Fibroblast of skin of left quadriceps (primary cell): ENCODE data around the gene VPS39.

ENCODE experiments used
- DNase-seq, 2 experiments: peaks; one replicate each; pipeline ENCODE4 v3.0.0-alpha.2; 2013; ENCODE audit warnings: low read depth in 2 of 2

The VPS39 gene

DNA sequence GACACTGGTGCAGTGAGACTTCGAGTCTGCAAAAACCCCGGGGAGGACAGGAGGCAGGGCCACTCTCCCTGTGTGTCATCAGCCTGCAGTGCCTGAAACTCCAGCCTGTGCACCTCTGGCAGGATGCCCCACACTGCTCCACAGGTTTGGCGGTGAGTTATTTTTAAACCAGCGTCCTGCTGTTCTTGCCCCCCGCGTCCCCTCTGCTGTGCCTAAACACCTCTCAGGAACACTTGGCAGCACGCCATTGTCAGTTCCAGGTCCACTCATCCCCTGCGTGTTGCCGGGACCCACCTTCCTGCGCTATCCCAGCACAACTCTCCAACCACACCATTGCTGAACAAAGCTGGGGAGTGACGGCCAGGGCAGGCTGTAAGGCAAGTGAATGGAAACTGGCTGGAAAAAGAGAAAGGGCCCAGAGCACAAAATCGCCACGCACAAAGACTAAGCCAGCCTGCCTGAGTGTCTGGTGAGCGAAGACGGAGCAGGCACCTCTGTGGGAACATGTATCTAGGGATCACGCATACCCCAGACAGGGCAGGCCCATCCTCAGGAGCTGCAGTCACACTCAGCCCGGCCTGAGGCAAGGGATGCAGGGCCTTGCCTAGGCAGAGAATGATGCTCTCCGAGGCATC, 48.6 kb downstream of the VPS39 start:
- no peak for DNase-seq

DNA sequence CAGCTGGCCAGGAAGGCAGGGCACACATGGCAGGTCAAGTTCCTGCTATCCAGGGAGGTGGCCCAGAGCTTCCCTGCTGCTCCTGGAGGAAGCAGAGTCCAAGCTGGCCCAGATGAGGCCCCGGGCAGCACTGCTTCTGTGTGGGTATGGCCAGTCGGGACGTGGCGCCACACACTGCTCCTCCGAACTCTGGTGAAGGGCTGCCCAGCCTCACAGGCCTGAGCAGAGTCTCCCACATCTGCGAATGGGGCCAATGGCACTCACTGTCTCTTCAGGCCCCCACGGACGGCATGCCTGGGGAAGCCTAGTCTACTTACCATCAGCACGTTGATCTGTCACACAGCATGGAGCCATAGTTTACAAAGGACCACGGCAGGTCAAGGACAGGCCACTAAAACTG, 49.2 kb downstream of the VPS39 start:
- DNase-seq, result no peak

DNA sequence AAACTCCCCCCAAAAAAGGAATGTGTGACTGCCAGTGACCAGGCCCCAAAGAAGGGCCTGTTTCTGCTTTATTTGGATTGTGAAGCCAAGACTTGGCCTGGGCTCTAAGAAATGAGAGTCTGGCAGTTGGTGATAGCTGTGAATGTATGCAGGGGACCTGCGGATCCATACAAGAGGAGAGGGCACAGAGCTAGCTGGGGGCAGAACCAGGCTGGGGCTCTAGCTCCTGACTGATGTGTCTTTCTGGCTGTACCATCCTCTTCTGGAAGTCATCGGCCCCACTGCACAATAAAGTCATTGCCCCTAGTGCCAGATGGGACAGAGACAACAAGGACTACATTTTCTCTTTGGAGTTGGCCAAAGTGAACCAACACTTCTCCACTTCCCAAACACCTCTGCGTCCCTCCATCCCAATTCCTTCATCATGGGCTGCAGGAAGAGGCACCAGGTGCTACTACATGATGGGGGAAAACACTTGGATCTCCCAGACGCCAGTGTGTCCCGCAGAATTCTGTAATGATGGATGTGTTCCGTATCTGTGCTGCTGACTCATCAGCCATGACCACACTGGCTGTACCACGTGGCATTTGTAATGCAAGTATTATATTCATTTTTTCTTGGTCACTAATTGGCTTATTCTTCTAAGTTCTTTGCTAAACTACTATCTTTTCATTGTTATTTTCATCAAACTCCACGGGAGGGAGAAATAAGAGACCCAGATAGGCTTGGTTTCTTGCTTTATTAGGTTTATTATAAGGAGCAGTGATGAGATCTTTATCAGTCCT, 49.9 kb downstream of the VPS39 start:
- DNase-seq, result peak; percentile 8 to 34

DNA sequence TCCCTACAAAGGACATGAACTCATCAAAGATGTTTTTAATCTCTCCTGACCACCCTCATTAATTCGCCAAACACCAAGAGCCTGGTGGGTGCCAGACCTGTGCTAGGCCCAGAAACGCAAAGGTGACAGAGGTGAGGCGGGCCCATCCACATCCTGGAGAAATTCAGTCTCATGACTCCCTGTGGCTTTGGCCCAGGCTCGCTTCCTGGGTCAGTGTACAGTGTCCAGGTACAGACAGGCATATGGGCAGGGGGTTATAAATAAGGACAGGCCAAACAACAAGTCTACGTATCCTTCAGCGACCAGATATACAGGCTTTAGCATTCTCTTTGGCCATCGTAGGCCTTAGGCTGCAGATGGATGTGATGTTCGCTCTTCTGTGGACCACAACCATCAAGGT, 50.7 kb downstream of the VPS39 start:
- DNase-seq, result no peak

DNA sequence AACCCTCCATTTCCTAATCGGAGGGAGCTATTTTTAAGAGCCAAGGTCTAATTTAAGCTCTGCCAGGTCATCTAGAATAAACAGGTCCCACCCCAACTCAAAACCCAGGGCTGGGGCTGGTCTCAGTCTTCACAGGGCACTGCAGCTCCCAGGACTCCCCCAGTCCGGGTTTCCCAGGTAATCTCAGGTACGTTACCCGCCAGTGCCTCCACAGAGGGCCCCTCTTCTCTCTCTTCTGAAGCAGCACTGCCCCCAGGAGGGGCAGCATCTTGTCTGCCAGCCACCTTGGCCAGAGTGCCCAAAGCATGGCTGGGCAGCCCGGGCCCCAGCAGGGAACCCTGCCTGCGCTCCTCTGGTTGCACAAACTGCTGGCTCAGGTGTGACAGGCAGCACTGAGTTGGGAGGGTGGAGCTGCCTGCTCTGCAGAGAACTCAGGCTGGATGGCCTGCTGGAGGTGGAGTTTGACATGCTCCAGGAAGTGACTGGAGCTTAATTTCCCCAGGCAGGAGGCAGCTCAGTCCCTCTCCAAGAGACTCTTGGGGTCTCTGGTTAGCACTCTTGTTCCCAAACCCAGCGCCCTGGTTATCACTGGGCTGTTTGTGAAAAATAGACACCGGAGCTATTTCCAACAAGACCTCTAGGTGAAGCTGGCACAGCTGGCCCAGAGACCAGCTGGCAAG, 51.7 kb downstream of the VPS39 start, which contains the start of gene PLA2G4F:
TSS of gene PLA2G4F (minus strand) at position 394 of the 680 bp plus-strand sequence. CDS start at position 307, 87 bp downstream.
- no peak for DNase-seq

DNA sequence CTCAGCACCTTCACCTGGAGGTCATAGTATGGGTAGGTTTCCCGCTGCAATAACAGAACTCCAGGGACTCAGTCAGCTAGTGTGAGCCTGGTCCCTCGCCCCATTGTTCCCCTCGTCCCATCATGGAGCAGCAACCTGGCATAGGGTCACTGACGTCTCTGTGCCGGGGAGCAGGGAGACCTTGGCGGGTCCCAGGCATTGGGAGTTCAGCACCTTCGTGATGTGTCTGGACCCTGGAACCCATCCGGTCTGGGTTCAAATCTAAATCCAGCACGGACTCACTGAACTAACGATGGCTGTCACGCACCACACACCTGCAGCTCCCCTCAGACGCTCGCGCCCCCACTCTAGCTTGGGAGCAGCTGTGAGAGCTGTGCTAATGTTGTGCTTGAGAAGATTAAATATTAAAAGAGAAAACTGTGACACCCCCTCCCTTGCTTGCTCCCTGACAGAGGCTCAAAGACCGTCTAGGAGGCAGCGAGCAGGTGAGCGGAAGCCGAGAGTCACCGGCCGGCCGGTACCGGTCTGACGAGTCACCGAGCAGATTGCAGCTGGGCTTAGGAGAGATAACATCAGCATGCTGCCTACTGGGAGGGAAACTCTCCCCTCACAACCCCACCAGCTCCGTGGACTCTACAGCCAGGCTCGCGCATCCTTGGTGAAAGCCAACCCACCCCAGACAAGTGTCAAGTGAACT, 52.4 kb downstream of the VPS39 start:
- no peak for DNase-seq

DNA sequence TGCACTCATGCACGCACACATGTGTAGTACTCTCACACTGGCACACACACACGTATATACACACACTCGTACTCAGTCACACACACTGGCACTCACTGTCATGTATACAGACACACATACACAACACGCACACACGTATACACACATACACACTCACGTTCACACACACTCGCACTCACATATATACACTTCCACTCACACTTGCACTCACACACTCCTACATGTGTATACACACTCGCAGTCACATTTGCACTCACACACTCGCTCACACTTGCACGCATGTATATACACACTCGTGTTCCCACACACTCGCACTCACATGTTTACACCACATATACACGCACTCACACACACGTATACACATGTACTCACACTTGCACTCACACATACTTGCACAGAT, 53.1 kb downstream of the VPS39 start:
- DNase-seq, result no peak

DNA sequence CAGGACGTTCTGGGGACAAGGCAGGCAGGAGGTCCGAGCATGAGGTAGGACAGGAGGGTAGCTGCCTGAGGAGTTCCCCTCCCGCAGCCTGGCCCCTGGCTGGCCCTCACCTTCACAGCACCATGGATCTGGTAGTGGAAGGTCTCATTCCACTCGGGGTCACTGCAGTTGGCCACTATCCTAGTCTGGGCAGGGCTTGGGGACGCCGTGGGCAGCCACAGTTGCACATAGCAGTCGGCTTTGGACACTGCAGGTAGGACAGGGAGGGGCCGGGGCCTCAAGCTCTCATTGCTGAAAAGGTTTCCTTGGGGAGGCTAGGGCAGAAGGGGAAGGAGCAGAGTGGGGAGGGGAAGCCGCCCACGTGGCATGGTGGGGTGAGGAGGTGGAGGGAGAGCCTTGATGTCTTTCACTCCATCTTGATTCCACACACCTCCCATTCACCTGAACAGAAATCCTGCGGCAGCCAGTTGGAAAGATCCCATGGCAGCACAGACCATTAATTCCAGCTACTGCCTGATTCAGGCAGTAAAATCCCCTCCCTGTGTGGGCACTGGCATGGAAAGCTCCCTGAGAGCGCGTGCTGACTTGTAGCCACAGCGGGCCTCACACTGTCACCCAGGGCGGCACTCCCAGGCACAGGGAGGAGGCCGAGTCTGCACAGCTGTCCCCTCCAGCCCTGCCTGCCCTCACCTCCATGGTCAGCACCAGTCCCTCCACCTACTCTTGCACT, 53.7 kb downstream of the VPS39 start:
- DNase-seq, result no peak

DNA sequence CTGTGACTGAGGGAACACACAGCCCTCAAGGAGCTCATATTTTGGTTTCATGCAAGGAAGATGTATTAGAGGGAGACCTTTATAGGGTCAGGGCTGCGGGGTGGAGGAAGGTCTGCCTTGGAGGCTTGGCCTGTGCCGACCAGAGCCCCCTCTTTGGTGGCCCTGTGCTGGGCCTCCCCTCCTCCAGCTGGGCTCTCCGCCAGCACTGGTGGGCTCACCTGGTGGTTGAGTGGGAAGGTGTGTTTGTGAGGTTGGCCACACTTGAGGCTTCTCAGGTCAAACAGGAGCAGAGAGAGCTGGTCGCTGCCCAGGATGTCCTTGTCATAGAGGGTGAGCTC, 54.3 kb downstream of the VPS39 start:
- DNase-seq, result no peak

DNA sequence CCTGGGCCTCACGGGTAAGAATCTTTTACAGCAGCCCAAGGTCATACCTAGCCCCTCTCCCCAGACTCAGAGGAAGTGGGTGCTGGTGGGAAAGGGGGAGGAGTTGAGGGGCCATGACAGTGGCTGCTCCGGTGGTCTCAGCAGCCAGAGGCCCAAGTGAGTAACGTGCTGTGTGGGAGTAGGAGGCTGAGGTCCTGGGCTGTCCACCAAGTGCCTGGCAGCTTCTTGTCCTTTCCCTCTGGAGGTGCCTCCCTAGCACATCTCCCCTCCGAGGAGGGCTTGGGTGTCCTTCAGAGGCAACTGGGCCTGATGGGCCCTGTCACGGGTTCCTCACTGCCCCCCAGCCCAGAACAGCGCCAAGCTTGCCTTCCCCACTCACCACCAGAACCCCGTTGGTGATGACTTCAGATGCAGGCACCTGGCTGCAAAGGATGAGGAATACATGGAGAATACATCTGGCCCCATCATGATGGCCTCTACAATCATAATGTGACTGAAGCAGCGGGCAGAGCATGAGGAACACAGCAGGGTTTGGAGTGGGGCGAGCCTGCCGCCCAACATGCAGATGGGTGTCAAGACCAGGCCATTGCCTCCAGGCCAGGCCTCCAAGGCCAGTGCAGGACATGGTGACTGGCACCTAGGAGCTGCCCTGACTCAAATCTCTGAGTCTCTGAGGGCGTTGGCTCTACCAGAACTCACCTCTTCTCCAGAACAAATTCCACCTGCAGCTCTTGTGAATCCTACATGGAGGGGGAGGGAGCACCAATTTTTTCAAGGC, 55.0 kb downstream of the VPS39 start:
- DNase-seq, result no peak

DNA sequence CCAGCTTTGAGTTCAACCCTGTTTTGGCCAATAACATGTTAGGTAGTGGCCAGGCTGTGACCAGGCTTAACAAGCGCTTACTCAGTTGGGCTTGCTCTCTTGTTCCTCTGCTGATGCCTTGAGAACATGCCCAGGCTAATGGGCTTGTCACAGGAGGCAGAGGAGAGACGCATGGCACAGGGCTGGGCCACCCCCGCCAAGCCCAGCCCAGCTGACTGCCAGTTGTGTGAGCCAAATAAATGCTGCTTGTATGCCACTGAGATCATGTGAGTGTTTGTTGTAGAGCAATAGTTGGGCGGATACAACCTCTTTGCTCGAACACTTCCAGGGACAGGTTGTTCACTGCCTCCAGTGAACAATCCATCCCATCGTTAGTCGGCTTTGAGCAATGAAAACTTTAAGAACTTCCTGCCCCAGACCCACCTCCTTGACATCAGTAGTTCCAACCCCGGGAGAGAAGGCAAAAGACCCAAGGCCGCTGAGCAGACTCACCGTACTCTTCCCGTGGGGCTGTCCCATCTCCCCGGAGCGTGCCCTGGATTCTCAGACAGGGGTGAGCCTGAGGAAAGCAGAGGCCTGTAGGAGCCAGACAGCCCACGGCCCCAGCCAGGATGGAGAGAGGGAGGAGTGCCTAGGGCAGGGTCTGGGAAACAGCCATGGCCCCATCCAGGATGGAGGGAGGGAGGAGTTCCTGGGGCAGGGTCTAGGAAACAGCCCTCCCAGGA, 55.7 kb downstream of the VPS39 start:
- no peak for DNase-seq

DNA sequence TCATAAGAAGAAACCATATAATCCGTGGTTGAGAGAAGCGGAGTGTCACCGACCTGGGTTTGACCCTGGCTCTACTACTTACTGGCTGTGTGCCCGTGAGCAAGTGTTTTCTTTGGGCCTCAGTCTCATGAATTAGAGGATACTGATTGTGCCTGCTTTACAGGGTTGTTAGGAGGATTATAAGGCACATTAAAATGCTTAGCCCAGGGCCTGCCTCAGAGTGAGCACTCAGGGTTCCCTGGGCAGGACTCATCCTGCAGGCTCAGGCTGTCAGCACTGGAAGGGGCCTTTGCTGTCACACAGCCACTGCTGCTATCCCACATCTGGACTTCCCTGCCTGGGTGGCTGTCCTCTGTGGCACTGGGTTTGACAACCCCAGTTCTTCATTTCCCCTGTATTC, 56.4 kb downstream of the VPS39 start:
- no peak for DNase-seq

DNA sequence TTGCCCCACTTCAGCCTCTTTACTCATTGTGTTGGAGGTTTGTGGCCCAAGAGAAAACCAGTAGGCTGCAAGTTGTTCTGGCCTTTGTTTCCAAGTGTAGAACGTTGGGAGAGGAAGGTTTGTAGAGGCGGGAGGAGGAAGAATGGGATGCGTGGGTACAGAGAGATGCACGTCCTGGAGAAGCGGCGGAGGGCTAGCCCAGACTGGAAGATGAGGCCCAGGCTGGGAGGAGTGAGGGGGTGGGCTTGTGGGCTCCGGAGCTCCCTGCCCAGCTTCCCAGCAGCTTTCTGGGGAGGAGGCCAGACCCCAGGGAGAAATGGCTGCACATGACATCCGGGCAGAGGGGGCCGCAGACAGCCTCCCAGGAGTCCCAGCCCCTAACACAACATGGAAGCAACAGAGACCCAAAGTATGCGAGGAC, 57.0 kb downstream of the VPS39 start:
- DNase-seq, result no peak

DNA sequence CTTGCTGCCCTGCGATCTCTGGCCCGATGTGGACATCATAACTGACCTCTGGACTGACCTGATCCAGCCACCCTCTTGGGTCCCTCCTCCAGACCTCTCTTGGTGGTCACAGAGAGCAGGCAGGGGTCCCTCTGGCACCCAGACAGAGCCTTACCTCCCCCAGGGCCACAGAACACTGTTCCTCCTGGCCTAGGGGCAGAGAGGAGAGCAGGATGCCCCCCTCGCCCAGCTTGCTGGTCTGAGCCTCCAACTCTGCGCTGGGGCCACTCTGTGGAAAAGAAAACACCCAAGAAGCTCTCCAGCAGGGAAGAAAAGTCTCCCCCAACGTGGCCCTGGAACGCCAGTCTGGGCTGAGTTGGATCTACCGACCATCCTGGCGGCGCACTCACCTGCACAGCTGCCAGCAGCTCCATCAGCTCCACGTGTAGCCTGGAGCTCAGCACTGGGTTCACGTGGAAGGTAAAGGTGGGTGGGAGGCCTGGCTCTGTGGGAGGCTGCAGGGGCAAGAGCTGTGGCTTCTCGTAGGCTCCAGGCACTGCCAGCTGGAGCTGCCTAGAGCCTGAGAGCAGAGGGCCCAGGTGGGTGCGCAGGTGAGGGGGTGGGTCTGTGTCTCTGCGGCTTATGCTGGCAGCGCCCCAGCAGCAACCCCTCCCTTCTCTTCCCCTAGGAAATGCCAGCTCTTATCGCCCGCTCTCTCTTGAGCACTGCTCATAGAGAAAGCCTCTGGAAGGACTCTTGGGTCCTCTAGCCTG, 57.7 kb downstream of the VPS39 start:
- DNase-seq, result no peak

DNA sequence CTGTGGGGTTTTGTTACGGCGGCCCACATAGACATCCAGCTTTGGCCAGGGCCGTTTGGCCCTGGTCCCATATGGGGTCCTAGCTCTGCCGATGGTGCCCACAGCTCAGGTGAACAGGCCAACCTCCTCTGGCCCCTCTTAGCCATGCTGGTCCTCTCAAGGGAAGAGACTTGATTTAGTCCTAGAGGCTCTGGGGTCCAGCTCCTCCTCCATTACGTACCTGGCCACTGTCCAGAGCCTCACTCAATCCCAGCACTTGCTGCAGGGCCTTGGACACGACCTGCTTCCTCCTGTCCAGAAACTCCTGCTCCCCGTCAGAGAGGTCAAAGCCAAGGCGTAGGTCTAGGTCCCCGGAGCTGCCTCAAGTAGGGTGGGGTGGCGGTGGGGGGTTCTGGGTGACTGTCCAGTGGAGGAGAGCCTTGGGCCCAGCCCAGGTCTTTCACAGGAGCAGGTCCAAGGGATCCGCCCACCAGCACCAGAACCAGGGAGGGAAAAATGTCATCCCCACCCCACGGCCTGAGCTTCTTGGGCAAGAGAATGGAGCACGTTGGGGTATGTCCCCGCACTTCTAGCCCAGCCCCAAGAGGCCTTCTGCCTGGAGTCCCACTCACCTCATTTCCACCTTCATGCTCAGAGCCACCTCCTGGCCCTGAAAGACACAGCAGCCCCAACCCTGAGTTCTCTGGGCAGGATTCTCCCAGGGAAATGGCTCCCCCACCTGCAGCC, 58.4 kb downstream of the VPS39 start:
- DNase-seq, result no peak

DNA sequence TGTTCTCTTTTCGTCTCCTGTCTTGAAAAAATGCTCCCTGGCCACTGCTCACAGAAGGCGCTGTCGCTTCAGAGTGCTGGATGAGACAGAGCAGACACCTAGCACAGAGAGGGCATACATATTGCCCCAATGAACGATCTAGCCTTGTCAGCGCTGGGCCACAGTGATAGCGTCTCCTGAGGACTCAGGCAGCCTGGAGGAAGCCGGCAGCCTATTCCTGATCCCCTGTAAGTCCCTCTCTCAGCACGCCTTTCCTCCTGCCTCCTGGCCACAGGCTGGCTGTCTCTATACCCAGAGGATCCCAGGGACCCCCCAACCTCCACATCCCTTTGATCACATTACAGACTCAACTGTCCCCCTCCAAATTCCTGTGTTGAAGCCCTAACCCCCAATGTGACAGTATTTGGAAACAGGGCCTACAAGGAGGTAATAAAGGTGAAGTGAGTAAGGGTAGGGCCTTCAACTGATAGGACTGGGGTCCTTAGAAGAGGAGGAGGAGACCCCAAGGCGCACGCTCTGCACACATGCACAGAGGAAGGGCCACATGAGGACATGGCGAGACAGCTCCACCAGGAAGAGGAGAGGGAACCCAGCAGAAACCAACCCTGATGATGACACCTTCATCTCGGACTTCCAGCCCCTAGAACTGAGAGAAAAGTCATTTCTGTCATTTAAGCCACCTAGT, 59.2 kb downstream of the VPS39 start:
- no peak for DNase-seq

DNA sequence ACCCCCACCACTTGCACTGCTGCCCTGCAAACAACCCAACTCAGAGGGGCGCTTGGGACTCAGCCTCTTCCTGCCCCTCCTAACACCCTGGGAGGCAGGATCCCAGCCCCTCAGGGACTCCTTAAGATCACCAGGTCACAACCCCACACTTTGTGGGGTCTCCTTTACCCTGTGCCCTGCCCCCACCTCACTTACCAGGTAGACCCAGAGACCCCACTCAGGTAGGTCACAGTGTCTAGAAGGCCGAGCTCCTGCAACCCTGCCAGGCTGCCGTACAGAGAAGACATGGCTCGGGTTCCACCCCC, 60.7 kb downstream of the VPS39 start:
- DNase-seq, result no peak
